ENCODE measurements around the gene NSRP1.

DNA sequence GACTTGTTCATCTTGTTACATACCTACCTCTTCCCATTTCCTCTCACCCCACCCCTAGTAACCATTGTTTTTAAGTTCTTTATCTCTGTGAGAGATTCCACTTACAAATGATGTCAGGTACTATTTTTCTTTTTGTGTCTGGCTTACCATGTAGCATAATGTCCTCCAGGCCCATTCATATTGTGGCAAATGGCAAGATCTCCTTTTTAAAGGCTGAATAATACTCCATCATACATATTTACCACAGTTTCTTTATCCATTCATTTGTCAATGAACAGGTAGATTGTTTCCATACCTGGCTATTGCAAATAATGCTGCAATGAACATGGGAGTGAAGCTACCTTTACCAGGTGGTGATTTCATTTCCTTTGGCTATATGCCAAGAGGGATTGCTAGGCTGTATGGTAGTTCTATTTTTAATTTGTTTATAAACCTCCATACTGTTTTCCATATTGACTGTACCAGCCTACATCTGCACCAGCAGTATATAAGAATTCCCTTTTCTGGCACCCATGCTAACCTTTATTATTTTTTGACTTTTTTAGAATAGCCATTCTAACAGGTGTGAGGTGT lies 53.9 kb downstream of the NSRP1 start:
- no peak for TF ChIP-seq CTCF (IDR thresholded peaks at IDR 0.05)
- no peak for TF ChIP-seq POLR2AphosphoS5 (IDR thresholded peaks at IDR 0.05)
